ENCODE data around the gene SALL4.

GRCh38 chr20:51815383-51816076, 13.2 kb upstream of the SALL4 start:
- TF ChIP-seq CTCF (IDR thresholded peaks at IDR 0.05), result no peak
- no peak for TF ChIP-seq POLR2A (IDR thresholded peaks at IDR 0.05)
- no peak for TF ChIP-seq POLR2AphosphoS5 (IDR thresholded peaks at IDR 0.05)

All from upper lobe of left lung (tissue), 4 donors.